ENCODE measurements around the gene RALGAPA2.

RALGAPA2 gene

DNA sequence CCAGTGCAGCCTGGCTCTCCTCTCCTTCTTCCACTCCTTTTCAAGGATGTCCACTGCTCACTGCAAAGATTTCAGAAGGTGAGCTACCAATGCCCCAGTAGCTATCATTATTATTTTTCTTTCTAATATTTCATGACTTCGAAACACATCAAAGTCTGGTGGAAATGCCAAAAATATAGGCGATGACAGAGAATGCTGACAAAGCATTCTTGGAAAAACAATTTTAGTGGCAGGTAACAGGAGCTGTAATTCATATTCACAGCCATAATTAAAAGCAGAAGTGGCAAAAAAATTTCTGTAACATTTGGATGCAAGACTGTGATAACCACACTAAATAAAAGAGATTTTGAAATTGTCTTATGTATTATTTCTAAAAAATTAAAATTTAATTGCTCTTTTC is 133.6 kb downstream of the RALGAPA2 start:
- no peak for DNase-seq (ENCODE audit: low read depth, low spot score)
- no peak for TF ChIP-seq SUZ12 (IDR thresholded peaks at IDR 0.05; ENCODE audit: extremely low read depth, insufficient read depth, insufficient read length)
- TF ChIP-seq YY1 (IDR thresholded peaks at IDR 0.05; ENCODE audit: insufficient read depth, insufficient read length) = no peak
- TF ChIP-seq ZNF274 (IDR thresholded peaks at IDR 0.05; ENCODE audit: low read depth, low read length) = no peak
- no peak overlapping the region for H3K4me3 ChIP-seq (ENCODE audit: insufficient read length, low read depth)
- no peaks in the 10 kb centered on the region for H3K27me3 ChIP-seq (ENCODE audit: insufficient read depth, insufficient read length)
- H3K9me3 ChIP-seq (ENCODE audit: insufficient read depth, low read length) = no peaks in the 10 kb centered on the region
- H3K4me1 ChIP-seq (ENCODE audit: insufficient read depth, insufficient read length) = no peaks in the 10 kb centered on the region
- H3K9ac ChIP-seq (ENCODE audit: insufficient read length, low read depth) = no peak overlapping the region
- H3K36me3 ChIP-seq (ENCODE audit: insufficient read depth, insufficient read length, low read length) = peaks cover 7% of the 10 kb centered on the region

DNA sequence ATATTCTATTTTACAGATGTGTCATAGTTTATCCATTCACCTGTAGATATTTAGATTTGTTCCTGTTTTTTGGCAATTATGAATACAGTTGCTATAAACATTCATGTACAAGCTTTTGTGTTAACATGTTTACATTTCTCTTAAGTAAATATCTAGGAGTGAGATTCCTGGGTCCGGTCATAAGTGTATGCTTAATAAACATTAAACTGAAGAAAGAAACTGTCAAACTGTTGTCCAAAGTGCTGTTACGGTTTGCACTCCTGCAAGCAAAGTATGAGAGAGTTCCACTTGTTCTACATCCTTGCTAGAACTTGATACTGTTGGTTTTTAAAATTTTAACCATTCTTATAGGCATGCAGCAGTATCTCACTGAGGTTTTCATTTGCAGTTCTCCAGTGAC is 138.6 kb downstream of the RALGAPA2 start:
- Histone ChIP-seq H3K36me3 (ENCODE audit: insufficient read depth, insufficient read length, low read length) (no peaks in the 10 kb centered on the region), H3K4me1 (ENCODE audit: insufficient read depth, insufficient read length) (no peaks in the 10 kb centered on the region), H3K27me3 (ENCODE audit: insufficient read depth, insufficient read length) (no peaks in the 10 kb centered on the region), H3K4me3 (ENCODE audit: insufficient read length, low read depth) (no peak overlapping the region), H3K9ac (ENCODE audit: insufficient read length, low read depth) (no peak overlapping the region), H3K9me3 (ENCODE audit: insufficient read depth, low read length) (no peaks in the 10 kb centered on the region)
- DNase-seq (ENCODE audit: low read depth, low spot score) = no peak
- TF ChIP-seq SUZ12 (IDR thresholded peaks at IDR 0.05; ENCODE audit: extremely low read depth, insufficient read depth, insufficient read length) (no peak), ZNF274 (IDR thresholded peaks at IDR 0.05; ENCODE audit: low read depth, low read length) (no peak), YY1 (IDR thresholded peaks at IDR 0.05; ENCODE audit: insufficient read depth, insufficient read length) (no peak)

DNA sequence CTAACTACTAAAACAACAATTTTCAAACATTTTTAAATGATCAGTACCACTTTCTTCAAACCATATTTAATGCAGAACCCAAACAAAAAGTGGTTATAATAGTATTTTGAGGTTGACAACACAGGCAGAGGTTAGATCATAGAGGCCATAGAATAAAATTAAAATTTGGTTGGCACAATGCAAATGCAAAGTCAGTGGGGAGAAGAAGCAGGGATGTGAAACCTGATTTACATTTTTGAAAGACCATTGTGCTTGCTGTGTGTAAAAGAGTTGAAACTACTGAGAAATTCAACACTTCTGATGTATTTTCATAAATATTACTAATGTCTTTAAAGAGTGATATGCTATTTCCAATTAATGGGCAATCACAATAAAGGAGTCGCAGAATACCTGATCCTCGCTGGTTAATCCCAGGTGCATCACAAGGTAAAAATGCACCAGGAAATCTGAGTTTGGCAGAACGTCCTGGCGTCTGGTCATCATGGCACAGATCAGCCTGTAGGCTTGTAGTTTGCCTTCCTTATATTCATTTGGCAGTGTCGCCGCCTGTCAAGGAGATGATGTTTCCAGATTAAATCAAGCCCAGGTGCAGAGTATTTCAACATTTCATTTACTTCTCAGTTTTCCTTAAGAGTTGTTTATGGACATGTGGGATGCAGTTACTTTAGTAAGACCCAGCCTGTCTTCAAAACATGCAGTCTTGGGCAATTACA is 141.2 kb downstream of the RALGAPA2 start:
- Histone ChIP-seq H3K27me3 (ENCODE audit: insufficient read depth, insufficient read length) (no peaks in the 10 kb centered on the region), H3K4me1 (ENCODE audit: insufficient read depth, insufficient read length) (no peaks in the 10 kb centered on the region), H3K4me3 (ENCODE audit: insufficient read length, low read depth) (no peak overlapping the region), H3K36me3 (ENCODE audit: insufficient read depth, insufficient read length, low read length) (no peaks in the 10 kb centered on the region), H3K9ac (ENCODE audit: insufficient read length, low read depth) (no peak overlapping the region), H3K9me3 (ENCODE audit: insufficient read depth, low read length) (no peaks in the 10 kb centered on the region)
- no peak for TF ChIP-seq ZNF274 (IDR thresholded peaks at IDR 0.05; ENCODE audit: low read depth, low read length)
- no peak for TF ChIP-seq SUZ12 (IDR thresholded peaks at IDR 0.05; ENCODE audit: extremely low read depth, insufficient read depth, insufficient read length)
- TF ChIP-seq YY1 (IDR thresholded peaks at IDR 0.05; ENCODE audit: insufficient read depth, insufficient read length) = no peak
- DNase-seq (ENCODE audit: low read depth, low spot score) = no peak

DNA sequence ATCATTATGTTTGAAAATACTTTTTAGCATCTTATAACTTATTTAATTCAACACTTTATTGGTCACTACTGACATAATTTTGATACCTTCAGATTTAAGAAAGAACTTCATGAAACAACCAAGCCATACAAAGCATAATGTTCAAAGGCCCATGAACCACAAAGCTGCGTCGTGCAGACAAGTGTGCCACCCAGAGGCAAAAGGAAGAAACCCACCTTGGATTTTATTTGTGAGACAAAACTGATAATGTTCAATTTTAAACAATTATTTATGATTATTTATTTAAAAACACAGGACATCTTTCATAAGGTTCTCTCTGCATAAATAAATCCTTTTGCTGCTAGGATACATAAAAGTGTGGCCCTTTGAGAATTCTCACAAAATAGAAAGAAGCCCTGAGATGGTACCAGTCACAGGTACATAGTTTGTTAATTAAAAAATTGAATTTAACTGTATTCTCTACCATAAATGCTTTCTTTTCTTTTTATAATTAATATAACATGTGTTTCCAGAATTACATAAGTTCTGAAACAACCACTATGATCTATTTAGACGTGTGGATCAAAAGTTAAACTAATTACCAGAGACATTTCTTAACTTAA is 143.7 kb downstream of the RALGAPA2 start:
- H3K9me3 ChIP-seq (ENCODE audit: insufficient read depth, low read length) = no peaks in the 10 kb centered on the region
- peak; percentile 9 for DNase-seq (ENCODE audit: low read depth, low spot score)
- no peaks in the 10 kb centered on the region for H3K36me3 ChIP-seq (ENCODE audit: insufficient read depth, insufficient read length, low read length)
- no peaks in the 10 kb centered on the region for H3K4me1 ChIP-seq (ENCODE audit: insufficient read depth, insufficient read length)
- H3K4me3 ChIP-seq (ENCODE audit: insufficient read length, low read depth) = no peak overlapping the region
- H3K27me3 ChIP-seq (ENCODE audit: insufficient read depth, insufficient read length) = no peaks in the 10 kb centered on the region
- H3K9ac ChIP-seq (ENCODE audit: insufficient read length, low read depth) = no peak overlapping the region
- TF ChIP-seq YY1 (IDR thresholded peaks at IDR 0.05; ENCODE audit: insufficient read depth, insufficient read length) (no peak), SUZ12 (IDR thresholded peaks at IDR 0.05; ENCODE audit: extremely low read depth, insufficient read depth, insufficient read length) (no peak), ZNF274 (IDR thresholded peaks at IDR 0.05; ENCODE audit: low read depth, low read length) (no peak)

DNA sequence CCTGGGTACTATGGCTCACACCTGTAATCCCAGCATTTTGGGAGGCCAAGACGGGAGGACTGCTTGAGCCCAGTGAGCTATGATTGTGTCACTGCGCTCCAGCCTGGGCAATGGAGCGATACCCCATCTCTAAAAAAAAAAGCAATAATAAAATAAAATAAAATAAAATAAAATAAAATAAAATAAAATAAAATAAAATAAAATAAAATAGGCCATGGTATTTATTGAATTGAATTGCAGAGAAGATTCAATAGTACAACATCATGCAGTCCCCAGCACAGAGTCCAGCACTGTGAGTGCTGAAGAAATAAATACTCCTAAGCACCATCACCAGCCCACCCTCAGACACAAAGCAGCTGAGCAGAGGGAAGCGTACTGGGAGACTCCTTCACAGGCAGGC is 144.7 kb downstream of the RALGAPA2 start:
- H3K9me3 ChIP-seq (ENCODE audit: insufficient read depth, low read length) = no peaks in the 10 kb centered on the region
- no peak overlapping the region for H3K4me3 ChIP-seq (ENCODE audit: insufficient read length, low read depth)
- H3K36me3 ChIP-seq (ENCODE audit: insufficient read depth, insufficient read length, low read length) = no peaks in the 10 kb centered on the region
- TF ChIP-seq ZNF274 (IDR thresholded peaks at IDR 0.05; ENCODE audit: low read depth, low read length) (no peak), SUZ12 (IDR thresholded peaks at IDR 0.05; ENCODE audit: extremely low read depth, insufficient read depth, insufficient read length) (no peak), YY1 (IDR thresholded peaks at IDR 0.05; ENCODE audit: insufficient read depth, insufficient read length) (no peak)
- no peaks in the 10 kb centered on the region for H3K27me3 ChIP-seq (ENCODE audit: insufficient read depth, insufficient read length)
- no peak overlapping the region for H3K9ac ChIP-seq (ENCODE audit: insufficient read length, low read depth)
- no peak for DNase-seq (ENCODE audit: low read depth, low spot score)
- H3K4me1 ChIP-seq (ENCODE audit: insufficient read depth, insufficient read length) = no peaks in the 10 kb centered on the region

DNA sequence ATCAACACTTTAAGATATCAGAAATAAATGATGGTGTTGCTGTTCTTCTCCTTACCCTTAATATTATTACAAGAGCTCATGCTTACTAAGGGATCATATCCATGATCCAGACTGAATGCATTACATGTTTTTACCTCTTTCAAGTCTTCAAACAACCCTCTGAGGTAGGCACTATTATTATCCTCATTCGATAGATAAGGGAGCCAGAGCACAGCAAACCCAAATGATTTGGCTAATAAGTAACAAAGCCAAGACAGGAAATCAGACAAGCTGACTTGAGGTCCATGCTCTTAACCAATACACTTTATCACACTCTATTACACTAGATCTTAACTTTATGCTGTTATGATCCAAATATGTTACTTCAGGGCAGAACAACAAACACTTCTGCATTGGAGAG is 145.9 kb downstream of the RALGAPA2 start:
- Histone ChIP-seq H3K4me1 (ENCODE audit: insufficient read depth, insufficient read length) (no peaks in the 10 kb centered on the region), H3K27me3 (ENCODE audit: insufficient read depth, insufficient read length) (no peaks in the 10 kb centered on the region), H3K4me3 (ENCODE audit: insufficient read length, low read depth) (no peak overlapping the region), H3K36me3 (ENCODE audit: insufficient read depth, insufficient read length, low read length) (no peaks in the 10 kb centered on the region), H3K9ac (ENCODE audit: insufficient read length, low read depth) (no peak overlapping the region), H3K9me3 (ENCODE audit: insufficient read depth, low read length) (no peaks in the 10 kb centered on the region)
- TF ChIP-seq YY1 (IDR thresholded peaks at IDR 0.05; ENCODE audit: insufficient read depth, insufficient read length) (no peak), SUZ12 (IDR thresholded peaks at IDR 0.05; ENCODE audit: extremely low read depth, insufficient read depth, insufficient read length) (no peak), ZNF274 (IDR thresholded peaks at IDR 0.05; ENCODE audit: low read depth, low read length) (no peak)
- DNase-seq (ENCODE audit: low read depth, low spot score) = no peak

DNA sequence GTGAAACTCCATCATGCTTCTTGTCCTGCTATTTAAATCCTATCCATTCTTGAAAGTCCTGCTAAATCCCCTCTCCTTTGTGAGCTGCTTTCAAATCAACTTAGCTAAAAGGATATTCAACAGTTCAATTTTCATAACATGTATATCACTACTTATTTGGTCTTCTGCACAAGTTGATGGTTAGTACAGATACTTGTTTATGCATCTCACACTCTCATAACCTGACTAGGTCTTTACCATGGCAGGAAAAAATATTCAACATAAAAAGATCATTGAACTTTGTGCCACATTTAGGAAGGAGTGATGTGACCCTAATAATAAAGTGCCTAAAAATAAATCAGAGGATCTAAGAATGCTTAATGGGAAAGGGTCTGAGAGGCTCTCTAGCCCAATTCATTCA is 148.2 kb downstream of the RALGAPA2 start:
- Histone ChIP-seq H3K9ac (ENCODE audit: insufficient read length, low read depth) (no peak overlapping the region), H3K9me3 (ENCODE audit: insufficient read depth, low read length) (no peaks in the 10 kb centered on the region), H3K4me3 (ENCODE audit: insufficient read length, low read depth) (no peak overlapping the region), H3K36me3 (ENCODE audit: insufficient read depth, insufficient read length, low read length) (no peaks in the 10 kb centered on the region), H3K27me3 (ENCODE audit: insufficient read depth, insufficient read length) (no peaks in the 10 kb centered on the region), H3K4me1 (ENCODE audit: insufficient read depth, insufficient read length) (no peaks in the 10 kb centered on the region)
- TF ChIP-seq ZNF274 (IDR thresholded peaks at IDR 0.05; ENCODE audit: low read depth, low read length) = no peak
- no peak for TF ChIP-seq SUZ12 (IDR thresholded peaks at IDR 0.05; ENCODE audit: extremely low read depth, insufficient read depth, insufficient read length)
- TF ChIP-seq YY1 (IDR thresholded peaks at IDR 0.05; ENCODE audit: insufficient read depth, insufficient read length) = no peak
- DNase-seq (ENCODE audit: low read depth, low spot score) = no peak

All from NT2/D1 (cell line).